ENCODE data around the gene ELOVL2.
"Not testable (repeated sequence)": the region's sequence is repeated elsewhere in the genome, so short reads cannot be mapped to it uniquely, and the experiment has no call there.

ELOVL2 gene

GRCh38 chr6:11043961-11044711, at the start of gene ELOVL2:
TSS of gene ELOVL2 (minus strand) at chr6:11044305. CDS start at chr6:11044230, 75 bp downstream.
- peak; percentile 59 for DNase-seq

- DNase-seq: no peak
Observed at GRCh38 chr6:11093376-11093625, 49.2 kb upstream of the ELOVL2 start.

GRCh38 chr6:11092668-11093375, 48.7 kb upstream of the ELOVL2 start:
- DNase-seq: peak; percentile 70

GRCh38 chr6:11091141-11091540, 47.0 kb upstream of the ELOVL2 start:
- not testable (repeated sequence) for DNase-seq

GRCh38 chr6:11089695-11090094, 45.6 kb upstream of the ELOVL2 start:
- peak; percentile 22 for DNase-seq

- not testable (repeated sequence) for DNase-seq
Observed at GRCh38 chr6:11087141-11087812, 43.2 kb upstream of the ELOVL2 start.

GRCh38 chr6:11085758-11086435, 41.8 kb upstream of the ELOVL2 start:
- DNase-seq: no peak

- DNase-seq: no peak
Observed at GRCh38 chr6:11083956-11084355, 39.9 kb upstream of the ELOVL2 start.

GRCh38 chr6:11083491-11083890, 39.4 kb upstream of the ELOVL2 start:
- no peak for DNase-seq

- DNase-seq: no peak
Observed at GRCh38 chr6:11080296-11080695, 36.2 kb upstream of the ELOVL2 start.

- peak; percentile 25 for DNase-seq
Observed at GRCh38 chr6:11078266-11078665, 34.2 kb upstream of the ELOVL2 start.

GRCh38 chr6:11076540-11076939, 32.4 kb upstream of the ELOVL2 start:
- DNase-seq: no peak

GRCh38 chr6:11072101-11072500, 28.0 kb upstream of the ELOVL2 start:
- no peak for DNase-seq

- DNase-seq: peak; percentile 31
Observed at GRCh38 chr6:11069760-11070159, 25.7 kb upstream of the ELOVL2 start.

- no peak for DNase-seq
Observed at GRCh38 chr6:11067348-11067747, 23.2 kb upstream of the ELOVL2 start.

- DNase-seq: no peak
Observed at GRCh38 chr6:11066505-11067347, 22.6 kb upstream of the ELOVL2 start.

GRCh38 chr6:11065436-11066202, 21.5 kb upstream of the ELOVL2 start:
- no peak for DNase-seq

GRCh38 chr6:11064836-11065235, 20.7 kb upstream of the ELOVL2 start:
- no peak for DNase-seq

GRCh38 chr6:11062715-11063114, 18.6 kb upstream of the ELOVL2 start:
- no peak for DNase-seq

- no peak for DNase-seq
Observed at GRCh38 chr6:11062083-11062482, 18.0 kb upstream of the ELOVL2 start.

GRCh38 chr6:11058406-11058805, 14.3 kb upstream of the ELOVL2 start:
- no peak for DNase-seq

GRCh38 chr6:11056871-11057270, 12.8 kb upstream of the ELOVL2 start:
- no peak for DNase-seq

Measured in hematopoietic multipotent progenitor cell treated with erythropoietin and hydrocortisone succinate and interleukin-3 and kit ligand, for 6 days (in vitro differentiated cells).